ENCODE measurements around the gene LBHD2. TPM values are rescaled to one million over a fixed set of nuclear protein-coding genes. Genes with fewer than 3 reads are reported as not detected.

The LBHD2 gene
- total RNA-seq, 1 donor from 2014 or later: not detected

- intact Hi-C loops (cut with DNase I): no loop called here
These were observed 42.3 kb downstream of the LBHD2 start for GRCh38 chr14:103126088-103126872.

GRCh38 chr14:103126873-103127304, 42.9 kb downstream of the LBHD2 start:
- Histone ChIP-seq H3K36me3 (peaks cover 0 to 5% of the 10 kb centered on the region in 2 donors), H3K4me3 (peak overlapping the region; percentile 30 to 39), H3K27ac (peak overlapping the region; percentile 93), H3K9me3 (no peaks in the 10 kb centered on the region), H3K4me1 (peaks cover 95% of the 10 kb centered on the region), H3K27me3 (no peaks in the 10 kb centered on the region)
- no peak for TF ChIP-seq POLR2A (IDR thresholded peaks at IDR 0.05)
- no peak for TF ChIP-seq CTCF (IDR thresholded peaks at IDR 0.05)
- intact Hi-C loops (cut with DNase I): no loop called here
- DNase-seq (ENCODE audit: extremely low spot score in 2 of 2): no peak

More at GRCh38 chr14:103126088-103126872, 42.3 kb downstream of the LBHD2 start:
- H3K4me1 ChIP-seq: peaks cover 95% of the 10 kb centered on the region
- peak overlapping the region; percentile 30 to 39 for H3K4me3 ChIP-seq
- no peaks in the 10 kb centered on the region for H3K9me3 ChIP-seq
- H3K27me3 ChIP-seq: no peaks in the 10 kb centered on the region
- TF ChIP-seq CTCF (IDR thresholded peaks at IDR 0.05): no peak
- TF ChIP-seq POLR2AphosphoS5 (IDR thresholded peaks at IDR 0.05; ENCODE audit: insufficient read depth in 1 of 2, low read depth in 1 of 2): no peak
- no peak for TF ChIP-seq POLR2A (IDR thresholded peaks at IDR 0.05)
- peaks cover 0 to 5% of the 10 kb centered on the region in 2 donors for H3K36me3 ChIP-seq
- no peak for DNase-seq (ENCODE audit: extremely low spot score in 2 of 2)
- H3K27ac ChIP-seq: peak overlapping the region; percentile 93

DNA sequence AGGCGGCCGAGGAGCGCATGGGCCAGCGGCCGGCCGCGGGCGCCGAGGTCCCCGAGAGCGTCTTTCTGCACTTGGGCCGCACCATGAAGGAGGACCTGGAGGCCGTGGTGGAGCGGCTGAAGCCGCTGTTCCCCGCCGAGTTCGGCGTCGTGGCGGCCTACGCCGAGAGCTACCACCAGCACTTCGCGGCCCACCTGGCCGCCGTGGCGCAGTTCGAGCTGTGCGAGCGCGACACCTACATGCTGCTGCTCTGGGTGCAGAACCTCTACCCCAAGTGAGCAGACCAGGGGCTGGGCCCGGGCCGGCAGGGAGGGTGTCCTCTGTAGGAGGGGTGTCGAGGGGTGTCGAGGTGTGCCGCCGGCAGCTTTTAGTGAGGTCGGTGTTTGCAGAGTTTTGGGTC, 43.3 kb downstream of the LBHD2 start:
- H3K27me3 ChIP-seq: no peaks in the 10 kb centered on the region
- peak overlapping the region; percentile 9 to 39 for H3K4me3 ChIP-seq
- peaks cover 91% of the 10 kb centered on the region for H3K4me1 ChIP-seq
- H3K27ac ChIP-seq: peak overlapping the region; percentile 72
- no peaks in the 10 kb centered on the region for H3K9me3 ChIP-seq
- no peak for TF ChIP-seq CTCF (IDR thresholded peaks at IDR 0.05)
- TF ChIP-seq POLR2AphosphoS5 (IDR thresholded peaks at IDR 0.05; ENCODE audit: insufficient read depth in 1 of 2, low read depth in 1 of 2): no peak
- no peak for TF ChIP-seq POLR2A (IDR thresholded peaks at IDR 0.05)
- peaks cover 0 to 9% of the 10 kb centered on the region in 2 donors for H3K36me3 ChIP-seq
- intact Hi-C loops (cut with DNase I): no loop called here
- no peak for DNase-seq (ENCODE audit: extremely low spot score in 2 of 2)

GRCh38 chr14:103127861-103128598, 44.0 kb downstream of the LBHD2 start:
- intact Hi-C loops (cut with DNase I): no loop called here
- Histone ChIP-seq H3K27ac (peak overlapping the region; percentile 72), H3K4me1 (peaks cover 90% of the 10 kb centered on the region), H3K27me3 (no peaks in the 10 kb centered on the region), H3K36me3 (peaks cover 0 to 15% of the 10 kb centered on the region in 2 donors), H3K9me3 (no peaks in the 10 kb centered on the region), H3K4me3 (peak overlapping the region in 1 of 2 donors; percentile 9)
- no peak for DNase-seq (ENCODE audit: extremely low spot score in 2 of 2)
- TF ChIP-seq CTCF (IDR thresholded peaks at IDR 0.05): no peak
- no peak for TF ChIP-seq POLR2A (IDR thresholded peaks at IDR 0.05)

Measured in vagina (tissue), 2 donors.